ENCODE results near the gene ADI1.
"Not testable (repeated sequence)": the region's sequence is repeated elsewhere in the genome, so short reads cannot be mapped to it uniquely, and the experiment has no call there.

Gene ADI1

GRCh38 chr2:3493615-3494007 lies 25.7 kb downstream of the ADI1 start:
- no peak for DNase-seq (ENCODE audit: low read depth, low spot score)
- TF ChIP-seq YY1 (IDR thresholded peaks at IDR 0.05; ENCODE audit: insufficient read depth, insufficient read length): no peak
- TF ChIP-seq ZNF274 (IDR thresholded peaks at IDR 0.05; ENCODE audit: low read depth, low read length): no peak
- TF ChIP-seq SUZ12 (IDR thresholded peaks at IDR 0.05; ENCODE audit: extremely low read depth, insufficient read depth, insufficient read length): no peak
- peak overlapping the region; percentile 12 for H3K9ac ChIP-seq (ENCODE audit: insufficient read length, low read depth)
- H3K4me1 ChIP-seq (ENCODE audit: insufficient read depth, insufficient read length): peaks cover 15% of the 10 kb centered on the region
- H3K27me3 ChIP-seq (ENCODE audit: insufficient read depth, insufficient read length): no peaks in the 10 kb centered on the region
- no peak overlapping the region for H3K4me3 ChIP-seq (ENCODE audit: insufficient read length, low read depth)
- H3K9me3 ChIP-seq (ENCODE audit: insufficient read depth, low read length): no peaks in the 10 kb centered on the region
- H3K36me3 ChIP-seq (ENCODE audit: insufficient read depth, insufficient read length, low read length): peaks cover 21% of the 10 kb centered on the region

GRCh38 chr2:3492951-3493614 lies 26.2 kb downstream of the ADI1 start:
- no peak overlapping the region for H3K4me3 ChIP-seq (ENCODE audit: insufficient read length, low read depth)
- H3K4me1 ChIP-seq (ENCODE audit: insufficient read depth, insufficient read length): peaks cover 15% of the 10 kb centered on the region
- H3K9ac ChIP-seq (ENCODE audit: insufficient read length, low read depth): peak overlapping the region; percentile 12
- H3K9me3 ChIP-seq (ENCODE audit: insufficient read depth, low read length): no peaks in the 10 kb centered on the region
- DNase-seq (ENCODE audit: low read depth, low spot score): no peak
- no peaks in the 10 kb centered on the region for H3K27me3 ChIP-seq (ENCODE audit: insufficient read depth, insufficient read length)
- no peak for TF ChIP-seq ZNF274 (IDR thresholded peaks at IDR 0.05; ENCODE audit: low read depth, low read length)
- TF ChIP-seq SUZ12 (IDR thresholded peaks at IDR 0.05; ENCODE audit: extremely low read depth, insufficient read depth, insufficient read length): no peak
- no peak for TF ChIP-seq YY1 (IDR thresholded peaks at IDR 0.05; ENCODE audit: insufficient read depth, insufficient read length)
- peaks cover 16% of the 10 kb centered on the region for H3K36me3 ChIP-seq (ENCODE audit: insufficient read depth, insufficient read length, low read length)

- H3K4me3 ChIP-seq (ENCODE audit: insufficient read length, low read depth); H3K27me3 ChIP-seq (ENCODE audit: insufficient read depth, insufficient read length); H3K9ac ChIP-seq (ENCODE audit: insufficient read length, low read depth); DNase-seq (ENCODE audit: low read depth, low spot score); H3K9me3 ChIP-seq (ENCODE audit: insufficient read depth, low read length): not testable (repeated sequence)
- peaks cover 10% of the 10 kb centered on the region for H3K36me3 ChIP-seq (ENCODE audit: insufficient read depth, insufficient read length, low read length)
- peaks cover 15% of the 10 kb centered on the region for H3K4me1 ChIP-seq (ENCODE audit: insufficient read depth, insufficient read length)
Observed at GRCh38 chr2:3492475-3492787, 26.9 kb downstream of the ADI1 start.

- peaks cover 5% of the 10 kb centered on the region; the same call in 1 of the 2 replicates for H3K9me3 ChIP-seq (ENCODE audit: insufficient read depth, low read length)
- TF ChIP-seq SUZ12 (IDR thresholded peaks at IDR 0.05; ENCODE audit: extremely low read depth, insufficient read depth, insufficient read length): no peak
- TF ChIP-seq YY1 (IDR thresholded peaks at IDR 0.05; ENCODE audit: insufficient read depth, insufficient read length): no peak
- no peak for TF ChIP-seq ZNF274 (IDR thresholded peaks at IDR 0.05; ENCODE audit: low read depth, low read length)
- peaks cover 15% of the 10 kb centered on the region for H3K4me1 ChIP-seq (ENCODE audit: insufficient read depth, insufficient read length)
- H3K9ac ChIP-seq (ENCODE audit: insufficient read length, low read depth): no peak overlapping the region
- no peaks in the 10 kb centered on the region for H3K27me3 ChIP-seq (ENCODE audit: insufficient read depth, insufficient read length)
- DNase-seq (ENCODE audit: low read depth, low spot score): no peak
- no peak overlapping the region for H3K4me3 ChIP-seq (ENCODE audit: insufficient read length, low read depth)
- peaks cover 10% of the 10 kb centered on the region for H3K36me3 ChIP-seq (ENCODE audit: insufficient read depth, insufficient read length, low read length)
Observed at GRCh38 chr2:3491716-3492474, 27.4 kb downstream of the ADI1 start.

- TF ChIP-seq ZNF274 (IDR thresholded peaks at IDR 0.05; ENCODE audit: low read depth, low read length): no peak
- TF ChIP-seq SUZ12 (IDR thresholded peaks at IDR 0.05; ENCODE audit: extremely low read depth, insufficient read depth, insufficient read length): no peak
- TF ChIP-seq YY1 (IDR thresholded peaks at IDR 0.05; ENCODE audit: insufficient read depth, insufficient read length): no peak
- no peaks in the 10 kb centered on the region for H3K27me3 ChIP-seq (ENCODE audit: insufficient read depth, insufficient read length)
- H3K36me3 ChIP-seq (ENCODE audit: insufficient read depth, insufficient read length, low read length): peaks cover 10% of the 10 kb centered on the region
- peaks cover 7% of the 10 kb centered on the region; the same call in 1 of the 2 replicates for H3K9me3 ChIP-seq (ENCODE audit: insufficient read depth, low read length)
- H3K4me3 ChIP-seq (ENCODE audit: insufficient read length, low read depth): no peak overlapping the region
- no peak overlapping the region for H3K9ac ChIP-seq (ENCODE audit: insufficient read length, low read depth)
- no peak for DNase-seq (ENCODE audit: low read depth, low spot score)
- H3K4me1 ChIP-seq (ENCODE audit: insufficient read depth, insufficient read length): peaks cover 15% of the 10 kb centered on the region
Observed at GRCh38 chr2:3491306-3491705, 28.0 kb downstream of the ADI1 start.

GRCh38 chr2:3490191-3491170 lies 28.9 kb downstream of the ADI1 start:
- H3K9ac ChIP-seq (ENCODE audit: insufficient read length, low read depth): no peak overlapping the region
- H3K4me3 ChIP-seq (ENCODE audit: insufficient read length, low read depth): no peak overlapping the region
- H3K36me3 ChIP-seq (ENCODE audit: insufficient read depth, insufficient read length, low read length): peaks cover 12% of the 10 kb centered on the region
- peaks cover 15% of the 10 kb centered on the region for H3K4me1 ChIP-seq (ENCODE audit: insufficient read depth, insufficient read length)
- no peak for DNase-seq (ENCODE audit: low read depth, low spot score)
- TF ChIP-seq YY1 (IDR thresholded peaks at IDR 0.05; ENCODE audit: insufficient read depth, insufficient read length) (no peak), SUZ12 (IDR thresholded peaks at IDR 0.05; ENCODE audit: extremely low read depth, insufficient read depth, insufficient read length) (no peak), ZNF274 (IDR thresholded peaks at IDR 0.05; ENCODE audit: low read depth, low read length) (no peak)
- no peaks in the 10 kb centered on the region for H3K27me3 ChIP-seq (ENCODE audit: insufficient read depth, insufficient read length)
- peaks cover 7% of the 10 kb centered on the region; the same call in 1 of the 2 replicates for H3K9me3 ChIP-seq (ENCODE audit: insufficient read depth, low read length)

GRCh38 chr2:3489764-3490115 lies 29.6 kb downstream of the ADI1 start:
- no peaks in the 10 kb centered on the region for H3K27me3 ChIP-seq (ENCODE audit: insufficient read depth, insufficient read length)
- H3K9me3 ChIP-seq (ENCODE audit: insufficient read depth, low read length): peaks cover 7% of the 10 kb centered on the region; the same call in 1 of the 2 replicates
- TF ChIP-seq SUZ12 (IDR thresholded peaks at IDR 0.05; ENCODE audit: extremely low read depth, insufficient read depth, insufficient read length) (no peak), YY1 (IDR thresholded peaks at IDR 0.05; ENCODE audit: insufficient read depth, insufficient read length) (no peak), ZNF274 (IDR thresholded peaks at IDR 0.05; ENCODE audit: low read depth, low read length) (no peak)
- no peak overlapping the region for H3K9ac ChIP-seq (ENCODE audit: insufficient read length, low read depth)
- H3K36me3 ChIP-seq (ENCODE audit: insufficient read depth, insufficient read length, low read length): peaks cover 6% of the 10 kb centered on the region
- H3K4me1 ChIP-seq (ENCODE audit: insufficient read depth, insufficient read length): peaks cover 15% of the 10 kb centered on the region
- DNase-seq (ENCODE audit: low read depth, low spot score): no peak
- no peak overlapping the region for H3K4me3 ChIP-seq (ENCODE audit: insufficient read length, low read depth)

All from NT2/D1 (cell line).